Retina (tissue), 1 donor: ENCODE results near the gene TGM3.

Source experiments
- DNase-seq: peaks from one replicate; pipeline ENCODE4 v3.0.0-alpha.2; 2016

TGM3 gene

GRCh38 chr20:2341336-2341735 is 45.5 kb downstream of the TGM3 start:
- peak; percentile 51 for DNase-seq

GRCh38 chr20:2342243-2342642 is 46.4 kb downstream of the TGM3 start:
- DNase-seq, result no peak

- no peak for DNase-seq
Measured at GRCh38 chr20:2346188-2346587, 50.4 kb downstream of the TGM3 start.

- DNase-seq, result no peak
Measured at GRCh38 chr20:2348336-2348735, 52.5 kb downstream of the TGM3 start.

- no peak for DNase-seq
Measured at GRCh38 chr20:2349801-2350200, 54.0 kb downstream of the TGM3 start.

GRCh38 chr20:2350606-2351005 is 54.8 kb downstream of the TGM3 start:
- DNase-seq, result no peak

- no peak for DNase-seq
Measured at GRCh38 chr20:2353231-2353630, 57.4 kb downstream of the TGM3 start.

- no peak for DNase-seq
Measured at GRCh38 chr20:2357114-2357513, 61.3 kb downstream of the TGM3 start.

- no peak for DNase-seq
Measured at GRCh38 chr20:2358006-2358405, 62.2 kb downstream of the TGM3 start.

- DNase-seq, result no peak
Measured at GRCh38 chr20:2361035-2361593, 65.3 kb downstream of the TGM3 start.

- DNase-seq, result no peak
Measured at GRCh38 chr20:2363187-2363586, 67.4 kb downstream of the TGM3 start.

GRCh38 chr20:2363587-2363986 is 67.8 kb downstream of the TGM3 start:
- DNase-seq, result no peak

GRCh38 chr20:2364044-2364443 is 68.2 kb downstream of the TGM3 start:
- DNase-seq, result no peak

- no peak for DNase-seq
Measured at GRCh38 chr20:2365091-2365490, 69.3 kb downstream of the TGM3 start.

GRCh38 chr20:2365666-2366065 is 69.9 kb downstream of the TGM3 start:
- DNase-seq, result no peak

GRCh38 chr20:2368621-2369020 is 72.8 kb downstream of the TGM3 start:
- no peak for DNase-seq

GRCh38 chr20:2373098-2373497 is 77.3 kb downstream of the TGM3 start:
- no peak for DNase-seq

- no peak for DNase-seq
Measured at GRCh38 chr20:2374346-2375125, 78.7 kb downstream of the TGM3 start.

- DNase-seq, result no peak
Measured at GRCh38 chr20:2378893-2379292, 83.1 kb downstream of the TGM3 start.

GRCh38 chr20:2379511-2380229 is 83.9 kb downstream of the TGM3 start:
- DNase-seq, result peak; percentile 23

- DNase-seq, result no peak
Measured at GRCh38 chr20:2380601-2381000, 84.8 kb downstream of the TGM3 start, which contains the start of gene TGM6. TSS of gene TGM6 (plus strand) at chr20:2380901. CDS start at chr20:2380969, 68 bp downstream.

GRCh38 chr20:2381303-2381702 is 85.5 kb downstream of the TGM3 start:
- DNase-seq, result no peak

- DNase-seq, result no peak
Measured at GRCh38 chr20:2382833-2383232, 87.0 kb downstream of the TGM3 start.

GRCh38 chr20:2385026-2385425 is 89.2 kb downstream of the TGM3 start:
- no peak for DNase-seq
